Esophagus mucosa (tissue), 1 donor: ENCODE measurements around the gene UBFD1. TPM values are rescaled to one million over a fixed set of nuclear protein-coding genes. Genes with fewer than 3 reads are reported as not detected.
"Not testable (repeated sequence)": the region's sequence is repeated elsewhere in the genome, so short reads cannot be mapped to it uniquely, and the experiment has no call there.

Experiments used
- ATAC-seq: fragments of 200-7000 bp; cut with Tn5 transposase; one replicate; pipeline ENCODE4 v1.9.1; 2020
- total RNA-seq: library from RNA; stranded (reverse); gene quantifications from one replicate; pipeline ENCODE4 v1.2.4, GENCODE V29; 2023
- donor health status: DM: yes; HTN: yes; CAD: no.

The UBFD1 gene
- total RNA-seq, 1 donor from 2014 or later = 27.3 TPM

- ATAC-seq = no peak
Observed at GRCh38 chr16:23570992-23571632, 13.6 kb downstream of the UBFD1 start.

- no peak for ATAC-seq
Observed at GRCh38 chr16:23571895-23572294, 14.4 kb downstream of the UBFD1 start.

- ATAC-seq = no peak
Observed at GRCh38 chr16:23572394-23572793, 14.9 kb downstream of the UBFD1 start.

GRCh38 chr16:23573817-23574216, 16.3 kb downstream of the UBFD1 start:
- ATAC-seq = no peak

- ATAC-seq = no peak
Observed at GRCh38 chr16:23575834-23576233, 18.3 kb downstream of the UBFD1 start.

- ATAC-seq = no peak
Observed at GRCh38 chr16:23577493-23577892, 20.0 kb downstream of the UBFD1 start.

GRCh38 chr16:23578101-23578830, 20.7 kb downstream of the UBFD1 start:
- ATAC-seq = no peak

- no peak for ATAC-seq
Observed at GRCh38 chr16:23579371-23579770, 21.8 kb downstream of the UBFD1 start.

- no peak for ATAC-seq
Observed at GRCh38 chr16:23580391-23580790, 22.9 kb downstream of the UBFD1 start.

GRCh38 chr16:23581764-23582163, 24.2 kb downstream of the UBFD1 start:
- ATAC-seq = no peak

GRCh38 chr16:23583271-23583670, 25.7 kb downstream of the UBFD1 start:
- not testable (repeated sequence) for ATAC-seq

GRCh38 chr16:23584186-23585076, 26.9 kb downstream of the UBFD1 start:
- ATAC-seq = no peak

GRCh38 chr16:23587726-23588125, 30.2 kb downstream of the UBFD1 start:
- ATAC-seq = no peak

- no peak for ATAC-seq
Observed at GRCh38 chr16:23590181-23590580, 32.7 kb downstream of the UBFD1 start.

GRCh38 chr16:23594186-23594585, 36.7 kb downstream of the UBFD1 start:
- ATAC-seq = no peak

GRCh38 chr16:23595246-23595950, 37.9 kb downstream of the UBFD1 start:
- ATAC-seq = peak; percentile 16

GRCh38 chr16:23595951-23596720, 38.6 kb downstream of the UBFD1 start, which contains the start of gene NDUFAB1:
Gene NDUFAB1, minus strand, starts transcription at chr16:23596316. Its CDS starts 26 bp downstream, at chr16:23596290.
- ATAC-seq = peak; percentile 100

GRCh38 chr16:23597003-23597756, 39.7 kb downstream of the UBFD1 start:
- no peak for ATAC-seq

GRCh38 chr16:23607726-23608125, 50.2 kb downstream of the UBFD1 start:
- no peak for ATAC-seq

- no peak for ATAC-seq
Observed at GRCh38 chr16:23608194-23608593, 50.7 kb downstream of the UBFD1 start.

GRCh38 chr16:23609929-23610328, 52.4 kb downstream of the UBFD1 start:
- no peak for ATAC-seq
